Astrocyte (in vitro differentiated cells and primary cell): ENCODE results near the gene BANK1.

Experiments
- EZH2 ChIP-seq: IDR thresholded peaks from 2 replicates; pipeline ENCODE4 v1.6.1; 2012; ENCODE audit warnings: mild to moderate bottlenecking, low read length, inconsistent platforms; ENCODE audit not compliant: insufficient read depth
- TF ChIP-seq, protein P1 (sequence below): IDR thresholded peaks from 2 replicates; pipeline ENCODE4 v1.5.1; 2011; ENCODE audit warnings: low read depth, mild to moderate bottlenecking, inconsistent platforms, low read length, moderate library complexity; ENCODE audit not compliant: insufficient read depth

DNA sequence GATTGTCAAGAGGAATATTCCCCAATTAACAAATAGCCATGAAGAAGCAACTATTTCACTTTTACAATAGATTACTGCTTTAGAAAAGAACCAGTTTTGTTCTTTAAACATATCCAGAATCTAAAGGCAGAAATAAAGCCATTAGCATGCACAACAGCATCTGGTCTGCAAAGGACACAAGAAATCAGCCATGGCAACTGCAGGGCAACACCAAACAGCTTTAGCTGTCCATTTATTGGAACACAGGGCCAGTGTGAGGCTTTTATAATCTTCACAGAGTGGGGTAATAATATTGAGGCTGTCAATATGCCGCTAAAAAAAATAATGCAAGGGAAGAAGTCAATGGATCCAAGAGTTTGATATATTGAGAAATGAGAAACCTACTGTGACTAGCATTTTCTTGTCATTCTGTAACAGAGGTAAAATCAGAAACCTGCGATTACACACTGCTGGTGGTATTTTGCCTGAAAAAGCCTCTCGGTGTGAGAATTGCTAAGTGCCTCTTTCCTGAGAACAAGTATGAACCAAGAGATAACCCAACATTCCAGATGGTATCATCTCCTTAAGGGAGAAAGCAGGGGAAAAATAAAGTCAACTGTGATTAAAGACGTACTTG, 2.7 kb upstream of the BANK1 start:
- TF ChIP-seq, protein P1, sequence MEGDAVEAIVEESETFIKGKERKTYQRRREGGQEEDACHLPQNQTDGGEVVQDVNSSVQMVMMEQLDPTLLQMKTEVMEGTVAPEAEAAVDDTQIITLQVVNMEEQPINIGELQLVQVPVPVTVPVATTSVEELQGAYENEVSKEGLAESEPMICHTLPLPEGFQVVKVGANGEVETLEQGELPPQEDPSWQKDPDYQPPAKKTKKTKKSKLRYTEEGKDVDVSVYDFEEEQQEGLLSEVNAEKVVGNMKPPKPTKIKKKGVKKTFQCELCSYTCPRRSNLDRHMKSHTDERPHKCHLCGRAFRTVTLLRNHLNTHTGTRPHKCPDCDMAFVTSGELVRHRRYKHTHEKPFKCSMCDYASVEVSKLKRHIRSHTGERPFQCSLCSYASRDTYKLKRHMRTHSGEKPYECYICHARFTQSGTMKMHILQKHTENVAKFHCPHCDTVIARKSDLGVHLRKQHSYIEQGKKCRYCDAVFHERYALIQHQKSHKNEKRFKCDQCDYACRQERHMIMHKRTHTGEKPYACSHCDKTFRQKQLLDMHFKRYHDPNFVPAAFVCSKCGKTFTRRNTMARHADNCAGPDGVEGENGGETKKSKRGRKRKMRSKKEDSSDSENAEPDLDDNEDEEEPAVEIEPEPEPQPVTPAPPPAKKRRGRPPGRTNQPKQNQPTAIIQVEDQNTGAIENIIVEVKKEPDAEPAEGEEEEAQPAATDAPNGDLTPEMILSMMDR = no peak
- TF ChIP-seq EZH2 = no peak
